HG03159 (cell line): Measurements from ENCODE around the gene DPM2.

ENCODE experiments used
- ATAC-seq: cut with Tn5 transposase; IDR thresholded peaks from one replicate; pipeline ENCODE4 v1.9.1; 2021; ENCODE audit warnings: mild to moderate bottlenecking, moderate library complexity; ENCODE audit not compliant: unreplicated experiment

Gene DPM2

GRCh38 chr9:127937388-127938297, at the start of gene DPM2:
Gene DPM2 (minus strand): TSS chr9:127937854. CDS start chr9:127937820, 34 bp downstream.
- ATAC-seq, result peak; percentile 83

GRCh38 chr9:127987103-127987614, 49.5 kb upstream of the DPM2 start:
- no peak for ATAC-seq

- ATAC-seq, result no peak
Observed at GRCh38 chr9:127985011-127985410, 47.4 kb upstream of the DPM2 start.

GRCh38 chr9:127983847-127984289, 46.2 kb upstream of the DPM2 start:
- ATAC-seq, result peak; percentile 32

- no peak for ATAC-seq
Observed at GRCh38 chr9:127982912-127983311, 45.3 kb upstream of the DPM2 start.

GRCh38 chr9:127981559-127982121, 44.0 kb upstream of the DPM2 start:
- ATAC-seq, result no peak

- ATAC-seq, result peak; percentile 61
Observed at GRCh38 chr9:127980706-127981558, 43.3 kb upstream of the DPM2 start, which contains the start of gene EEIG1. Gene EEIG1 (minus strand): TSS chr9:127980989. CDS start chr9:127980137, 852 bp downstream.

- ATAC-seq, result peak; percentile 23
Observed at GRCh38 chr9:127980060-127980705, 42.5 kb upstream of the DPM2 start.

- no peak for ATAC-seq
Observed at GRCh38 chr9:127979333-127980059, 41.8 kb upstream of the DPM2 start.

GRCh38 chr9:127979015-127979332, 41.3 kb upstream of the DPM2 start:
- ATAC-seq, result no peak

GRCh38 chr9:127977884-127978647, 40.4 kb upstream of the DPM2 start:
- no peak for ATAC-seq

GRCh38 chr9:127977009-127977883, 39.6 kb upstream of the DPM2 start:
- no peak for ATAC-seq

GRCh38 chr9:127976498-127976897, 38.8 kb upstream of the DPM2 start:
- ATAC-seq, result no peak

- ATAC-seq, result no peak
Observed at GRCh38 chr9:127975376-127976315, 38.0 kb upstream of the DPM2 start.

- no peak for ATAC-seq
Observed at GRCh38 chr9:127974769-127975261, 37.2 kb upstream of the DPM2 start.

GRCh38 chr9:127974001-127974768, 36.5 kb upstream of the DPM2 start:
- ATAC-seq, result no peak
